ENCODE measurements around the gene PITRM1.

Gene PITRM1

GRCh38 chr10:3096149-3096548 is 76.4 kb downstream of the PITRM1 start:
- no peaks in the 10 kb centered on the region for H3K27me3 ChIP-seq (ENCODE audit: insufficient read depth, poor library complexity, severe bottlenecking)
- no peak for TF ChIP-seq SPI1 (IDR thresholded peaks at IDR 0.05; ENCODE audit: borderline replicate concordance, low read depth)
- no peak for TF ChIP-seq GABPA (IDR thresholded peaks at IDR 0.05; ENCODE audit: low read depth)
- no peak for TF ChIP-seq REST (IDR thresholded peaks at IDR 0.05; ENCODE audit: insufficient replicate concordance, low read depth)
- no peak for TF ChIP-seq CTCF (IDR thresholded peaks at IDR 0.05; ENCODE audit: insufficient read depth, low read length)
- no peak for TF ChIP-seq POLR2AphosphoS5 (IDR thresholded peaks at IDR 0.05; ENCODE audit: low read depth)
- H3K27ac ChIP-seq (replicated peaks): peak overlapping the region; percentile 70
- DNase-seq (ENCODE audit: low read depth in 1 of 2, low spot score in 1 of 2): no peak
- no peak overlapping the region for H3K4me3 ChIP-seq (replicated peaks; ENCODE audit: insufficient read depth, low read length)

- H3K27me3 ChIP-seq (ENCODE audit: insufficient read depth, poor library complexity, severe bottlenecking): no peaks in the 10 kb centered on the region
- H3K27ac ChIP-seq (replicated peaks): peak overlapping the region; percentile 70
- no peak overlapping the region for H3K4me3 ChIP-seq (replicated peaks; ENCODE audit: insufficient read depth, low read length)
- TF ChIP-seq SPI1 (IDR thresholded peaks at IDR 0.05; ENCODE audit: borderline replicate concordance, low read depth) (no peak), CTCF (IDR thresholded peaks at IDR 0.05; ENCODE audit: insufficient read depth, low read length) (no peak), POLR2AphosphoS5 (IDR thresholded peaks at IDR 0.05; ENCODE audit: low read depth) (no peak), GABPA (IDR thresholded peaks at IDR 0.05; ENCODE audit: low read depth) (no peak), REST (IDR thresholded peaks at IDR 0.05; ENCODE audit: insufficient replicate concordance, low read depth) (no peak)
- peak; percentile 58 to 66 for DNase-seq (ENCODE audit: low read depth in 1 of 2, low spot score in 1 of 2)
Measured at GRCh38 chr10:3095373-3096139, 77.0 kb downstream of the PITRM1 start.

GRCh38 chr10:3094609-3095036 is 78.0 kb downstream of the PITRM1 start:
- Histone ChIP-seq H3K4me3 (replicated peaks; ENCODE audit: insufficient read depth, low read length) (no peak overlapping the region), H3K27me3 (ENCODE audit: insufficient read depth, poor library complexity, severe bottlenecking) (no peaks in the 10 kb centered on the region), H3K27ac (replicated peaks) (no peak overlapping the region)
- no peak for DNase-seq (ENCODE audit: low read depth in 1 of 2, low spot score in 1 of 2)
- TF ChIP-seq SPI1 (IDR thresholded peaks at IDR 0.05; ENCODE audit: borderline replicate concordance, low read depth) (no peak), GABPA (IDR thresholded peaks at IDR 0.05; ENCODE audit: low read depth) (no peak), CTCF (IDR thresholded peaks at IDR 0.05; ENCODE audit: insufficient read depth, low read length) (no peak), POLR2AphosphoS5 (IDR thresholded peaks at IDR 0.05; ENCODE audit: low read depth) (no peak), REST (IDR thresholded peaks at IDR 0.05; ENCODE audit: insufficient replicate concordance, low read depth) (no peak)
